ENCODE data around the gene EEF1E1.

EEF1E1 gene

DNA sequence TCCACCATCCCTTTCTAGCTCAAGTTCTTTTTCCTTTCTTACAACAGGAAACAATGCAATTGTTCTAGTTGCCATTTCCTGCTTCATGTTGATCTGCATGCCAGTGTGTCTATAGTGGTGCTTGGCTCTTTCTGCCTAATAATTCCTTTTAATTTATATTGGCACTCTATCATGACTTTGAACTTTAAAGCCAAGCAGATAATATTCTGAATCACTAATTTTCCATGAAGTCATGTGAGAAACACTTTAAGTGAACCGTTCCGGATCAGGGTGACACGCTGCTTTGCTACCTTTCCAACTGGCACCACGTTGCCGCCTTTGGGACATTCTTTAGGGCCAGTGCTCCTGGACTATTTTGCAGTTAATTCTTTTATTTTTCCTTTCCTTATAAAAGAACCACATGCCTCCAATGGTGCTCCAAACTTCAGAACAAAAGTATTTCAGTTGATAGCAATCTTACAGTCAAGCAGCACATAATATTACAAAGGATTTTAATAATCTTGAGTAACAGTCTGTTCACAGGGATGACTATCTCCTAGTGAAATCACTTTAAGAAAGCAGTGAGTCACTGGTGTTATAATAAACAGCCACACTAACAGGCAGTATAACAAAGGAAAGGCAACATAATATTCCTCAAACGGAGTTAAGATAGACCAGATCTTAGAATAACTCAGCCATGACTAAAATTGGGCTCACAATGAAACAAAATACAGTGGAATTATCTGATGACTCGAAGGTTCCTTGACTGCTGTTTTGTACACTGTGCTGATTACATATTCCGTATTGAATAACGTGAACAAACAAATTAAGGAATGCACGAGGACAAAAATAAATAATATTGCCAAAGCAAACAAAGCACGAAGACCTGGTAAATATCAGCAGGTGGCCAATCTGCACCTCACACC is 19.1 kb downstream of the EEF1E1 start:
- H3K9ac ChIP-seq (ENCODE audit: low read length): no peak overlapping the region
- no peaks in the 10 kb centered on the region for H3K9me3 ChIP-seq (ENCODE audit: insufficient read depth, low read length)
- TF ChIP-seq EZH2phosphoT487 (IDR thresholded peaks at IDR 0.05; ENCODE audit: low read depth): no peak
- TF ChIP-seq, protein P1, sequence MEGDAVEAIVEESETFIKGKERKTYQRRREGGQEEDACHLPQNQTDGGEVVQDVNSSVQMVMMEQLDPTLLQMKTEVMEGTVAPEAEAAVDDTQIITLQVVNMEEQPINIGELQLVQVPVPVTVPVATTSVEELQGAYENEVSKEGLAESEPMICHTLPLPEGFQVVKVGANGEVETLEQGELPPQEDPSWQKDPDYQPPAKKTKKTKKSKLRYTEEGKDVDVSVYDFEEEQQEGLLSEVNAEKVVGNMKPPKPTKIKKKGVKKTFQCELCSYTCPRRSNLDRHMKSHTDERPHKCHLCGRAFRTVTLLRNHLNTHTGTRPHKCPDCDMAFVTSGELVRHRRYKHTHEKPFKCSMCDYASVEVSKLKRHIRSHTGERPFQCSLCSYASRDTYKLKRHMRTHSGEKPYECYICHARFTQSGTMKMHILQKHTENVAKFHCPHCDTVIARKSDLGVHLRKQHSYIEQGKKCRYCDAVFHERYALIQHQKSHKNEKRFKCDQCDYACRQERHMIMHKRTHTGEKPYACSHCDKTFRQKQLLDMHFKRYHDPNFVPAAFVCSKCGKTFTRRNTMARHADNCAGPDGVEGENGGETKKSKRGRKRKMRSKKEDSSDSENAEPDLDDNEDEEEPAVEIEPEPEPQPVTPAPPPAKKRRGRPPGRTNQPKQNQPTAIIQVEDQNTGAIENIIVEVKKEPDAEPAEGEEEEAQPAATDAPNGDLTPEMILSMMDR (IDR thresholded peaks at IDR 0.05; ENCODE audit: low read depth, low read length): no peak
- H2AFZ ChIP-seq (ENCODE audit: low read depth, low read length): no peak overlapping the region
- no peak overlapping the region for H3K4me2 ChIP-seq (ENCODE audit: low read length)
- no peak overlapping the region for H3K4me3 ChIP-seq (ENCODE audit: low read length)
- H3K4me1 ChIP-seq (ENCODE audit: low read length): peaks cover 12% of the 10 kb centered on the region
- H4K20me1 ChIP-seq (ENCODE audit: insufficient read depth, low read length): peaks cover 3% of the 10 kb centered on the region; the same call in 1 of the 2 replicates
- no peak overlapping the region for H3K27ac ChIP-seq (ENCODE audit: low read length)
- peaks cover 37% of the 10 kb centered on the region for H3K36me3 ChIP-seq (replicated peaks; ENCODE audit: low read depth, low read length)
- H3K79me2 ChIP-seq (ENCODE audit: low read length): peaks cover 41% of the 10 kb centered on the region
- no peaks in the 10 kb centered on the region for H3K27me3 ChIP-seq (ENCODE audit: low read depth, low read length)

DNA sequence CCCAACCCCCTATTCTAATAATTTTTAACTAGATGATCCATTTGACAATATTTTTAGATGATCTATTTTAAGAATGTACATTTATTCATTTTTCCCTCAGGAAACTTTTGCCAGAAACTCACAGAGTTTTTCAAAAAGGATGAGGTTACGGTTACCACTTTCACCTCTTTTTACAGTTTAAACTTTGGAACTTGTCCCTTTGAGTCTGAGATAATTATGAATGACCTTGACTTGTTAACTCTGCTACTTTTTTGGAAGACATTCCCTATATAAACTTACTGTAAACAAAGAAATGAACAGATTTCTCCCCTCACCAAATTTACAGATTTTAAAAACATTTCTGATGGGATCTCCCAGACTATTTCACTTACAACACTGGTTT is 19.8 kb downstream of the EEF1E1 start:
- TF ChIP-seq, protein P1 (IDR thresholded peaks at IDR 0.05; ENCODE audit: low read depth, low read length): no peak
- no peak for TF ChIP-seq EZH2phosphoT487 (IDR thresholded peaks at IDR 0.05; ENCODE audit: low read depth)
- Histone ChIP-seq H3K4me2 (ENCODE audit: low read length) (no peak overlapping the region), H3K36me3 (replicated peaks; ENCODE audit: low read depth, low read length) (peaks cover 31% of the 10 kb centered on the region), H4K20me1 (ENCODE audit: insufficient read depth, low read length) (peaks cover 3% of the 10 kb centered on the region; the same call in 1 of the 2 replicates), H3K27ac (ENCODE audit: low read length) (no peak overlapping the region), H2AFZ (ENCODE audit: low read depth, low read length) (no peak overlapping the region), H3K4me1 (ENCODE audit: low read length) (peaks cover 12% of the 10 kb centered on the region), H3K27me3 (ENCODE audit: low read depth, low read length) (no peaks in the 10 kb centered on the region), H3K4me3 (ENCODE audit: low read length) (no peak overlapping the region), H3K9ac (ENCODE audit: low read length) (no peak overlapping the region), H3K9me3 (ENCODE audit: insufficient read depth, low read length) (no peaks in the 10 kb centered on the region), H3K79me2 (ENCODE audit: low read length) (peaks cover 36% of the 10 kb centered on the region)

DNA sequence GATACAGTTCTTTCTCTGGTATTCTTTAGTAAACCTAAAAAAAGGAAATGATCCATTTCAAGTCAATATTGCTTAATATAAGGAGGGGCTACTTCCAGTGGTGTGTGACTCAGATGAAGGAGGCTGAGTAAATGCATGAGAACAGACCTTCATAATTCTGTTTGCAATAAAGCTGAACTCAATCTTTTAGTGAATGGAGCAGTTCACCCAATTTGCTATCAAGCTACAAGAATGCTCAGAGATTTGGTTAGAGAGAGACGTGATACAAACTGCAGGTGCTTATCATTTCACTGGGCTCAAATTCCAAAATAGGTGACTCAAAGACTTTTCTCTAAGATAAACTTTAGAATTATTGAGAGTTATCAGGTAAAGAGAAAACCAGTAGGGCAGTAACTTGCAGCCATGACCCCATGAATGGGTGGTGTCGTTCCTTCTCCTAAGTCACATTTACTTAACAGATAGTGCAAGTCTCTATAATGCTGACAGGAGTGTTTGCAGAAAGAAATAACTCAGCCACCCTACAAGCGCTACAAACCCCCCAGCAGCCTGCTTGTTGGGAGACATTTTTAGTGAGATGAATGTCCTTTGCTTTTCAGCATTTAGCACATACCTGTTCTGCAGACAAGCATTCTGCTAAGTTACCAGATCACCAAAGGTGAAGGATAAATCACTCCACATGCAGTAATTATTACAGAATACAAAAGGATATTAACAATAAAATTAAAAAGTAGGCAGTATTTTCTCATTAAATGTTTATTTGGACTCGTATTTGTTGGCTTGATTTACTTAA is 21.8 kb downstream of the EEF1E1 start:
- H3K4me2 ChIP-seq (ENCODE audit: low read length): no peak overlapping the region
- H3K27ac ChIP-seq (ENCODE audit: low read length): no peak overlapping the region
- H3K4me1 ChIP-seq (ENCODE audit: low read length): peaks cover 12% of the 10 kb centered on the region
- no peak overlapping the region for H3K9ac ChIP-seq (ENCODE audit: low read length)
- H2AFZ ChIP-seq (ENCODE audit: low read depth, low read length): no peak overlapping the region
- no peak for TF ChIP-seq EZH2phosphoT487 (IDR thresholded peaks at IDR 0.05; ENCODE audit: low read depth)
- TF ChIP-seq, protein P1 (IDR thresholded peaks at IDR 0.05; ENCODE audit: low read depth, low read length): no peak
- H4K20me1 ChIP-seq (ENCODE audit: insufficient read depth, low read length): peaks cover 3% of the 10 kb centered on the region; the same call in 1 of the 2 replicates
- H3K27me3 ChIP-seq (ENCODE audit: low read depth, low read length): no peaks in the 10 kb centered on the region
- H3K36me3 ChIP-seq (replicated peaks; ENCODE audit: low read depth, low read length): peaks cover 21% of the 10 kb centered on the region
- no peak overlapping the region for H3K4me3 ChIP-seq (ENCODE audit: low read length)
- H3K9me3 ChIP-seq (ENCODE audit: insufficient read depth, low read length): no peaks in the 10 kb centered on the region
- peaks cover 22% of the 10 kb centered on the region for H3K79me2 ChIP-seq (ENCODE audit: low read length)

DNA sequence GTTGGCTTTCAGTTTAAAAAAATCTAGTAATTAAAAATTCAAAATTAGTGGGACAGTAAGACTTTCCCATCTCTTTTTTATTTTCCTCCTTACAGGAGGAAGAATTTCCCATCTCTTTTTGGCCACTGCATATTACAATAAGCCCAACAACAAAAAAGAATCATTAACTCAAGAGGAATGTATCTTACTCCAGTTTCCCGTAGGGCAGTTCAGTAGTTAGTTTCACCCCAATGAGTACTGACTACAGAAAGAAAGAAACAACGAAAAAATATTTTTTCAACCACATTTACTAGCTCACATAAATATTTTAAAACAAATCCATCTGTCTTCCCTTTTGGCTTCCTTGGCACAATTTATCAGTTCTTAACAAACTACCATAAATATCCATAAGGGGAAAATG is 23.2 kb downstream of the EEF1E1 start:
- H3K4me2 ChIP-seq (ENCODE audit: low read length): no peak overlapping the region
- TF ChIP-seq, protein P1 (IDR thresholded peaks at IDR 0.05; ENCODE audit: low read depth, low read length): no peak
- TF ChIP-seq EZH2phosphoT487 (IDR thresholded peaks at IDR 0.05; ENCODE audit: low read depth): no peak
- H4K20me1 ChIP-seq (ENCODE audit: insufficient read depth, low read length): peaks cover 3% of the 10 kb centered on the region; the same call in 1 of the 2 replicates
- H2AFZ ChIP-seq (ENCODE audit: low read depth, low read length): no peak overlapping the region
- no peak overlapping the region for H3K27ac ChIP-seq (ENCODE audit: low read length)
- H3K9ac ChIP-seq (ENCODE audit: low read length): no peak overlapping the region
- H3K36me3 ChIP-seq (replicated peaks; ENCODE audit: low read depth, low read length): peaks cover 21% of the 10 kb centered on the region
- H3K9me3 ChIP-seq (ENCODE audit: insufficient read depth, low read length): no peaks in the 10 kb centered on the region
- H3K4me1 ChIP-seq (ENCODE audit: low read length): peaks cover 12% of the 10 kb centered on the region
- no peak overlapping the region for H3K4me3 ChIP-seq (ENCODE audit: low read length)
- H3K27me3 ChIP-seq (ENCODE audit: low read depth, low read length): no peaks in the 10 kb centered on the region
- H3K79me2 ChIP-seq (ENCODE audit: low read length): peaks cover 18% of the 10 kb centered on the region
